ENCODE measurements around the gene SIGLEC8. TPM values are rescaled to one million over a fixed set of nuclear protein-coding genes. Genes with fewer than 3 reads are reported as not detected.
A peak's percentile ranks its signal among the peaks of the same experiment; 100 is the strongest.

SIGLEC8 gene
- total RNA-seq, 2 experiments from 2014 or later: not detected

DNA sequence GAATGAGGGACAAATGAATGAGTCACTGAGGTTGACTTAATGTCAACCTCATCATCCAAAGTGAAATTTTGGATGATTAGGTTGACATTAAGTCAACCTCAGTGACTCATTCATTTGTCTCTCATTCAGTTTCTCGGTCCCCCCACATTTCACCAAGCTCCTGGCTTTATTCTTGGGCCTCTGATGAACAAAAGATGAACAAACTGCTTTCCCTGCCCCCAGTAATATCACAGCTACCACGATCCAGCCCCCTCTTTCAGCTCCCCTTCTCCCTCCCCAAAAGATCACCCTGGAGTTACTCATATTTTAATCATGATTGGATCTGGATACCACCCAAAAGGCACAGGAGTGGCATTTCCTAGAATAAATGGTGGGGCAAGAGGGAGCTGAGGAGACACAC is 30.9 kb upstream of the SIGLEC8 start:
- CTCF ChIA-PET: interaction anchor here (1.2 to 2.0 kb wide), 3 partner anchors 16 to 230 kb away, joined by 3 to 6 read pairs (median 6); no protein-coding TSS in a partner anchor
- H3K36me3 Mint-ChIP-seq: no peaks in the 10 kb centered on the region
- H3K4me1 Mint-ChIP-seq (ENCODE audit: low read depth): peaks cover 12% of the 10 kb centered on the region
- H3K9me3 Mint-ChIP-seq: no peaks in the 10 kb centered on the region
- POLR2A ChIA-PET: interaction anchor here (0.7 to 1.0 kb wide), 3 partner anchors 14 to 48 kb away, joined by 3 to 4 read pairs (median 3); no protein-coding TSS in a partner anchor
- H3K27me3 Mint-ChIP-seq: peaks cover 24% of the 10 kb centered on the region
- H3K4me3 Mint-ChIP-seq: no peak overlapping the region
- H3K27ac Mint-ChIP-seq: peak overlapping the region; percentile 50
- intact Hi-C loops (cut with micrococcal nuclease): no loop called here
- DNase-seq: peak; percentile 30

DNA sequence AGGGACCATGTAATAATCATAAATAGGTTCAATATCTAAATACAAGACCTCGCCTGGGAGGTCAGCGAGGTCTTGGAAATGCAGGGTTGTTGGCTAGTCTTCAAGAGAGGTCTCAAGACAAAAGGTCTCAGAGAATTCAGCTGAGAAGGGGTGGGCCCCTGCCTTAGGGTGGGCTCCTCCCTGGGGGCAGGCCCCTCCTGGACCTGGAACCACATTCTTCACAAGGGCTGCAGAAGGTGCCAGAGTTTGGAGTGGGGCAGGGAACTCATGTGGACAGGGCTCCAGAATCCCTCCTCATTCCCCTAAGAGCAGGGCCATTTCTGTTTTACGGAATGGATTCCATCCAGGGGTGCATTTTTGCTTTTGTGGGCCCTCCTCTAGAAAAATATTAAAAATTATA is 30.2 kb upstream of the SIGLEC8 start:
- H3K27ac Mint-ChIP-seq: no peak overlapping the region
- POLR2A ChIA-PET: interaction anchor here (0.9 to 1.0 kb wide), 2 partner anchors 22 to 47 kb away, joined by 3 to 4 read pairs; no protein-coding TSS in a partner anchor
- no peak for DNase-seq
- H3K36me3 Mint-ChIP-seq: no peaks in the 10 kb centered on the region
- peaks cover 19% of the 10 kb centered on the region for H3K27me3 Mint-ChIP-seq
- H3K4me1 Mint-ChIP-seq (ENCODE audit: low read depth): peaks cover 12% of the 10 kb centered on the region
- CTCF ChIA-PET: interaction anchor here (1.8 to 2.0 kb wide), 2 partner anchors 15 to 27 kb away, joined by 6 read pairs; no protein-coding TSS in a partner anchor
- H3K9me3 Mint-ChIP-seq: no peaks in the 10 kb centered on the region
- intact Hi-C loops (cut with micrococcal nuclease): no loop called here
- H3K4me3 Mint-ChIP-seq: no peak overlapping the region

DNA sequence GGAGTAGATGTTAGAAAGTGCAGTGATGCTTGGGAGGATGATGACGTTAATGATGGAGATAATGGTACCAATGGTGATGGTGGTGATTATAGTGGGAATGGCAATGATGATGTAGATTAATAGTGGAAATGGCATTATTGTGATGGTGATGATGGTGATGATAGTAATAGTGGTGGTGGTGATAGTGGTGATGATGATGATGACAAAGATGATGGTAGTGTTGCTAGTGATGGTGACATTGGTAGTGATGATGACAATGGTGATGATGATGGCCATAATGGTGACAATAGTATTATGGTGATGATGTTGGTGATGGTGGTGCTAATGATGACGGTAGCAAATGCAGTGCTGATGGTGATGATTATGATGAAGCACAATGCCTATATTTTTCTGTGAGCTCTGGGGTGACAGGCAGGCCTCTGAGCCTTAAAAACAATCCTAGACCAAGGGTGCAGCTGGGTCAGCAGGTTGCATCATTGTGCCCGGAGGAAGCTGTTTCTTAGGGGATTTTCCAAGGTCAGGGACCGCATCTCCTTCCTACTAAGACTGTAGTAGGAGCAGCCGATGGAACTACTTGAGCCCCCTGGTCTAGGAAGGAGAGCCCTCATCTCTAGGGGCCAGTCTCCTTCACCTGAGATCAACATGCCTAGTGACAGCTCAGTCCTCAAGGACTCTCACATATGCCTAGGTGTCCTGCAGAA is 27.9 kb upstream of the SIGLEC8 start:
- H3K4me1 Mint-ChIP-seq (ENCODE audit: low read depth): peaks cover 12% of the 10 kb centered on the region
- H3K27me3 Mint-ChIP-seq: peaks cover 11% of the 10 kb centered on the region
- CTCF ChIA-PET: interaction anchor here (0.7 to 1.1 kb wide), 3 partner anchors 13 to 171 kb away, joined by 3 to 5 read pairs (median 3); partner anchors contain the start of gene SIGLEC10
- no peak for DNase-seq
- no peak overlapping the region for H3K27ac Mint-ChIP-seq
- H3K4me3 Mint-ChIP-seq: no peak overlapping the region
- intact Hi-C loops (cut with micrococcal nuclease): no loop called here
- POLR2A ChIA-PET: no interaction called here
- no peaks in the 10 kb centered on the region for H3K9me3 Mint-ChIP-seq
- H3K36me3 Mint-ChIP-seq: no peaks in the 10 kb centered on the region

DNA sequence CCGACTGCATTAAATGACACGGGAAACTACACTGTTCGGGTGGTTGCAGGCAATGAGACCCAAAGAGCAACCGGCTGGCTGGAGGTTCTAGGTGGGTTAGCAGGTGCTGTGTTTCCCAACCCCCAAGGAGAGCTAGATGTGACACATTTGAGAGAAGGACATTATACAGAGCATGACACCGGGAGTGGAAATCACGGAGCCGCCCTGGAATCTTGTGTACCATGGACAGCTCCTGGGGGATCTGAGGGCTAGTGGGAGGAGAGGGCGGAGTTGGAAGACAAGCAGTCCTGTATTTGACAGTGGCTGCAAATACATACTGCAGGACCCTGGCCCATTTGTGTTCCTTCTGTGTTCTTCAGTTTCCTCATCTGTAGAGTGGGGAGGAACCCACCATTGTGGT is 22.3 kb upstream of the SIGLEC8 start:
- H3K4me1 Mint-ChIP-seq (ENCODE audit: low read depth): peaks cover 19% of the 10 kb centered on the region
- no peak overlapping the region for H3K4me3 Mint-ChIP-seq
- ChIA-PET POLR2A (no interaction called here), CTCF (interaction anchor here (1.3 kb wide), 1 partner anchor 35 kb away, joined by 7 read pairs; no protein-coding TSS in a partner anchor)
- H3K9me3 Mint-ChIP-seq: peaks cover 3% of the 10 kb centered on the region
- intact Hi-C loops (cut with micrococcal nuclease): no loop called here
- no peak overlapping the region for H3K27ac Mint-ChIP-seq
- H3K27me3 Mint-ChIP-seq: peaks cover 12% of the 10 kb centered on the region
- no peaks in the 10 kb centered on the region for H3K36me3 Mint-ChIP-seq
- DNase-seq: peak; percentile 43

DNA sequence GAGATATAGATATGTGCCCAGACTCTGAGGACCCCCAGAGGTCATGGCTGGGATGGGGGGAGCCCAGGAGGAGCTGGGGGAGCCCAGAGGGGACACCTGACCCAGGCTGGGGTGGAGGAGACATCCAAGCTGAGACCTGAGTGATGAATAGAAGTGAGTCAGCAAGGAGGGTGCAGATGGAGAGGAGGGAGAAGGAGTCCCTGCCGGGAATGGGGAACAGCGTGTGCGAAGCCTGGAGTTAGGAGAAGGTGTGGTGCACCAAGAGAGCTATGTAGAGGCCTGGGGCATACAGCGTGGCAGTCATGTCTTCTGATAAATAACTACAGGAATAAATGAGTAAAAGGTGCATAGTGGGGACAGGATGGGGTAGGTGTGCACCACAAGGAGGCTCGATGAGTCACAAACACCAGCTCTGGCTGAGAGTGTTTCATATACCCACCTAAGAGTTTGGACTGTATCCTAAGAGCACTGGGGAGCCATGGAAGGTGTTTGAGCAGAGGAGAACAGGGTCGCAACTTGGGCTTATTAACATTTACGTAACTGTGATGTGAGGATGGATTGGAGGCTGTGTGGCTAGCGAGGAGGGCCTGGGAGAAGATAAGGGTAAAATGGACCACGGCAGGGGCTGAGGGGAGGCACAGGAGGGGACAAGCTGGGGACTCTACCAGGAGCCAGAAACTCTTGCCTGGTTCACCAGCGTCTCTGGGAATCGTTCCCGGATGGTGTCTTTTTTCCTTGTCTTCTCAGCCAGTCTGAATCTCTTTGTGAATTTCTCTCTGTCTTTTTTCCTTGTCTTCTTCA is 21.5 kb upstream of the SIGLEC8 start:
- DNase-seq: peak; percentile 63
- Mint-ChIP-seq H3K27me3 (peaks cover 9% of the 10 kb centered on the region), H3K36me3 (no peaks in the 10 kb centered on the region), H3K9me3 (peaks cover 3% of the 10 kb centered on the region), H3K27ac (no peak overlapping the region), H3K4me3 (no peak overlapping the region), H3K4me1 (ENCODE audit: low read depth) (peaks cover 19% of the 10 kb centered on the region)
- intact Hi-C loops (cut with micrococcal nuclease): loop anchor here (10.0 kb wide), 1 partner anchor 95 kb away; the partner anchor contains the start of gene ZNF175
- CTCF ChIA-PET: interaction anchor here (0.8 to 1.7 kb wide), 5 partner anchors 28 to 177 kb away, joined by 3 to 7 read pairs (median 4); no protein-coding TSS in a partner anchor
- POLR2A ChIA-PET: interaction anchor here (0.6 kb wide), 1 partner anchor 541 kb away, joined by 3 read pairs; no protein-coding TSS in a partner anchor

DNA sequence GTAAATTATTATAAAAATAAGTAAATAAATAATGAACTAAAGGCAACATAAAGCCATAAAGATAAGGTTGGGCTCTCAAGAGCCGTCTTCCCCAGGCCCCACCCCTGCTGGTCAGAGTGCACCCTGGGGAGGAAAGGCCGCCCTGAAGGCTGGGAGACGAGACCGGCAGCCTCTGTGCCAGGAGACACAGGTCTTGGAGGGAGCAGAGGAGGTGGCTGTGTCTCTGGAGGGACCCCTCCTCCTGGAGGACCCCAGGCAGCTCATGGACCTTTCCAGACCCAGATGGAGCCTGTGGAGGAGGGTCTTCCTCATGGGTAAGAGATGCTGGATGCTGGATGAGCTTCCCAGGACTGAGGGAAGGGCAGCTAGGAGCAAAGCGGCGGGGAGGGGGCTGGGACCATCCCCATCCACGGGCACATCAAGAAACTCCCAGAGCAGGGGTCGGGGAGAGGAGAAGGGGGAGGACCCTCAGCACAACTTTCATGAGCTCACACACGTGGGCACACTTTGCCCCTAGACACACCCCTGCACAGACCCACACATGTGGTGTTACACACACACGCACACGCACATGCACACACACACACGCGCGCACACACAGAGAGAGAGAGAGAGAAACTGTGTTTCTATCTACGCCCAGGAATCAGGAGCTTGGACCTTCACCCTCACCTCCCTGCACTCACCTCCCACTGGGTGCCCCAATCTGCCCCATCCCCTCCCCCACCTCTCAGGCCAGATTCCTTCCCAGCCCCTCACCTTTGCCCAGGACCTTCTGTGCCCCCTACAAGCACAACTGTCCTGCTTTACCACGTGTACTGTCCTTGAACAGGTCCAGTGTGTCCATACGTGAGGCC is 20.4 kb upstream of the SIGLEC8 start, which contains the start of gene CEACAM18:
CEACAM18 (plus strand) TSS at position 159 of the 854 bp plus-strand sequence.
- peak; percentile 1 for DNase-seq
- intact Hi-C loops (cut with micrococcal nuclease): loop anchor here (10.0 kb wide), 1 partner anchor 96 kb away; the partner anchor contains the start of gene ZNF175
- H3K36me3 Mint-ChIP-seq: no peaks in the 10 kb centered on the region
- peaks cover 19% of the 10 kb centered on the region for H3K4me1 Mint-ChIP-seq (ENCODE audit: low read depth)
- peaks cover 5% of the 10 kb centered on the region for H3K27me3 Mint-ChIP-seq
- no peak within 1 kb of the TSS for H3K4me3 Mint-ChIP-seq
- CTCF ChIA-PET: interaction anchor here (1.4 to 1.7 kb wide), 2 partner anchors 38 to 179 kb away, joined by 4 to 7 read pairs; no protein-coding TSS in a partner anchor
- H3K27ac Mint-ChIP-seq: no peak within 1 kb of the TSS
- POLR2A ChIA-PET: no interaction called here
- H3K9me3 Mint-ChIP-seq: peaks cover 3% of the 10 kb centered on the region

- DNase-seq: no peak
- intact Hi-C loops (cut with micrococcal nuclease): loop anchor here (10.0 kb wide), 1 partner anchor 97 kb away; the partner anchor contains the start of gene ZNF175
- Mint-ChIP-seq H3K4me3 (no peak overlapping the region), H3K36me3 (no peaks in the 10 kb centered on the region), H3K27ac (no peak overlapping the region), H3K4me1 (ENCODE audit: low read depth) (peaks cover 27% of the 10 kb centered on the region), H3K27me3 (peaks cover 4% of the 10 kb centered on the region), H3K9me3 (peaks cover 3% of the 10 kb centered on the region)
- CTCF ChIA-PET: no interaction called here
- POLR2A ChIA-PET: no interaction called here
Measured at GRCh38 chr19:51477344-51477743, 19.1 kb upstream of the SIGLEC8 start.

DNA sequence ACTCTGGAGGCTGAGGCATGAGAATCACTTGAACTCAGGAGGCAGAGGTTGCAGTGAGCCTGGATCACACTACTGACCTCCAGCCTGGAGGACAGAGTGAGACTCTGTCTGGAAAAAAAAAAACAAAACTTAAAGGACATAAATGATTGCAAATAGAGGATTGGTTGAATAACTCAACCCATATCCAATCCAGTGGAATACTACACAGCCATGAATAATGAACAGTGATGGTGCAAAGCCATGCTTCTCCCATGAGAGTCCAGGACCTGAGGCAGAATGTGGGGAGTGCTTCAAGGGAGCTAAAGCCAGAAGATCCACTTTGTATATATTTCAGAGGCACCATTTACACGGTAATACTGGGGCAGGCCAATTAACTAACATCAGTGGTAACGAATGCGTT is 17.9 kb upstream of the SIGLEC8 start:
- CTCF ChIA-PET: interaction anchor here (0.8 to 6.1 kb wide), 3 partner anchors 8 to 56 kb away, joined by 3 to 150 read pairs (median 3); no protein-coding TSS in a partner anchor
- Mint-ChIP-seq H3K27ac (no peak overlapping the region), H3K4me1 (ENCODE audit: low read depth) (peaks cover 31% of the 10 kb centered on the region), H3K9me3 (peaks cover 3% of the 10 kb centered on the region), H3K27me3 (peaks cover 4% of the 10 kb centered on the region), H3K36me3 (no peaks in the 10 kb centered on the region), H3K4me3 (no peak overlapping the region)
- intact Hi-C loops (cut with micrococcal nuclease): loop anchor here (10.0 kb wide), 1 partner anchor 99 kb away; the partner anchor contains the start of gene ZNF175
- no peak for DNase-seq
- POLR2A ChIA-PET: no interaction called here

- CTCF ChIA-PET: interaction anchor here (0.7 to 6.1 kb wide), 42 partner anchors 8 to 313 kb away, joined by 3 to 150 read pairs (median 5); partner anchors contain the start of gene SIGLEC10
- peaks cover 16% of the 10 kb centered on the region for H3K4me1 Mint-ChIP-seq (ENCODE audit: low read depth)
- no peak overlapping the region for H3K4me3 Mint-ChIP-seq
- peaks cover 7% of the 10 kb centered on the region for H3K27me3 Mint-ChIP-seq
- H3K9me3 Mint-ChIP-seq: peaks cover 3% of the 10 kb centered on the region
- peak; percentile 89 for DNase-seq
- POLR2A ChIA-PET: no interaction called here
- no peak overlapping the region for H3K27ac Mint-ChIP-seq
- H3K36me3 Mint-ChIP-seq: no peaks in the 10 kb centered on the region
- intact Hi-C loops (cut with micrococcal nuclease): loop anchor here (1.0 to 10.0 kb wide), 7 partner anchors 24 to 310 kb away; partner anchors contain the start of gene ZNF175
Measured at GRCh38 chr19:51473009-51473707, 14.9 kb upstream of the SIGLEC8 start.

GRCh38 chr19:51472607-51473006 is 14.4 kb upstream of the SIGLEC8 start:
- DNase-seq: no peak
- no peak overlapping the region for H3K4me3 Mint-ChIP-seq
- H3K27me3 Mint-ChIP-seq: peaks cover 10% of the 10 kb centered on the region
- ChIA-PET CTCF (interaction anchor here (0.6 to 6.1 kb wide), 36 partner anchors 11 to 312 kb away, joined by 3 to 150 read pairs (median 5); no protein-coding TSS in a partner anchor), POLR2A (no interaction called here)
- intact Hi-C loops (cut with micrococcal nuclease): loop anchor here (1.0 to 10.0 kb wide), 7 partner anchors 24 to 310 kb away; partner anchors contain the start of gene ZNF175
- H3K36me3 Mint-ChIP-seq: no peaks in the 10 kb centered on the region
- peaks cover 21% of the 10 kb centered on the region for H3K4me1 Mint-ChIP-seq (ENCODE audit: low read depth)
- no peak overlapping the region for H3K27ac Mint-ChIP-seq
- H3K9me3 Mint-ChIP-seq: peaks cover 3% of the 10 kb centered on the region
